GM19397 (cell line): ENCODE results near the gene RTTN.

Experiments
- ATAC-seq: cut with Tn5 transposase; IDR thresholded peaks from one replicate; pipeline ENCODE4 v1.9.1; 2021; ENCODE audit warnings: mild to moderate bottlenecking, moderate library complexity; ENCODE audit not compliant: unreplicated experiment

RTTN gene

DNA sequence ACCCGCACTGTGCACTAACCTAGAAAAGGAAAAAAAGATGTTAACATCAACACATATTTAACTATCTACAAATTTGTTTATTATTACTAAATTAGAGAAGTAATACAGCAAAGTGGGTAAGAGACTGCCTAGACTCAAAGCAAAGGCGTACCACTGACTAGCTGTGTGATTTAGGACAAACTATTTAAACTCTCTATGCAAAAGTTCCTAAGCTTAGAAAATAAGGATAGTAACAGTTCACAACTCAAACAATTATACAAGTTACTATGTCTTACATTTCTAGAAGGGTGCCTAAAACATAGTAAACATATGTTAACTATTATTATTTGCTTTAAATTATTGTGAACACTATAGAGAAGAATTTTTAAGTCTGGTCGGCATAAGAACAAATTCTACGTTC lies 119.4 kb downstream of the RTTN start:
- no peak for ATAC-seq

DNA sequence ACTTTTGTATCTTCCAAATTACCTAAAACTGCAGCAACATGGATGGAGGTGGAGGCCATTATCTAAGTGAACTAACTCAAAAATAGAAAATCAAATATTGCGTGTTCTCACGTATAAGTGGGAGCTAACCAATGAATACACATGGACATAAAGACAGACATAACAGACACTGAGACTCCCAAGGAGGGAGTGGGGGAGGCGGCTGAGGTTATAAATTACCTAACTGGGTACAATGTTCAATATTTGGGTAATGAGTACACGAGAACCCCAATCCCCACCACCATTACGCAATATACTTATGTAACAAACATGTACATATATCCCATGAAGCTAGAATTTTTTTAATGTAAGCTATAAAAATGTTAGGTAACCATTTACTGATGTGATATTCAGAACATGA lies 119.8 kb downstream of the RTTN start:
- no peak for ATAC-seq

DNA sequence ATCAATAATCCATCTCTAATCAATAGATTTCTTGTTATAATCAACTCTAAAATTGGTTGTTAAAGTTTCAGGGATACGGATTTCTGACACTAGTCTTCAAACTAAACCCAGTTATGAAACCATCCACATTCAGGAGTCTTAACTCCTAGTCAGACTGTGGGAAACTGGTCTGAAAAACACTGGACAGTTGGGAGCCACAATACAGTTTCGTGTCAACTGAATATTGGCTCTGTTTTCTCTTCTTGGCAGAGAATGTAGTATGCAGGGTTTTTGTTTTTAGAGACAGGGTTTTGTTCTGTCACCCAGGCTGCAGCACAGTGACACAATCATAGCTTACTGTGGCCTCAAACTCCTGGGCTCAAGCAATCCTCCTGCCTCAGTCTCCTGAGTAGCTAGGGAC lies 123.1 kb downstream of the RTTN start:
- ATAC-seq, result no peak

DNA sequence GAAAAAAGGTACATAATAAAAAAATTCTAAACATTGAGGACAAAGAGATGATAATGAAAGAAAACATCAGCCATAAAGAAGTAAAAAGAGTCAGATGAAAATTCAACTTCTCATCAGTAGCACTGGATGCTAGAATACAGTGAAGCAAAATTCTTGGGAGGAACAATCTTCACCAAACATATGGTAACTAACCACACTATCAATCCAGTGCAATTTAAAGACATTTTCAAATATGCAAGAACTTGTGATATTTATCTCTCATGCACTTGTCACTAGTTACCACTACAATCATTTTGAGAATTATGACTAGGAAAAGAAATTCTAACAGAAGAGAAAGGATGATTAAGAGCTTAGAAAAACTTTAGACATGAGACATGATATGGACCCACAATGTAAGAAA lies 127.4 kb downstream of the RTTN start:
- no peak for ATAC-seq

DNA sequence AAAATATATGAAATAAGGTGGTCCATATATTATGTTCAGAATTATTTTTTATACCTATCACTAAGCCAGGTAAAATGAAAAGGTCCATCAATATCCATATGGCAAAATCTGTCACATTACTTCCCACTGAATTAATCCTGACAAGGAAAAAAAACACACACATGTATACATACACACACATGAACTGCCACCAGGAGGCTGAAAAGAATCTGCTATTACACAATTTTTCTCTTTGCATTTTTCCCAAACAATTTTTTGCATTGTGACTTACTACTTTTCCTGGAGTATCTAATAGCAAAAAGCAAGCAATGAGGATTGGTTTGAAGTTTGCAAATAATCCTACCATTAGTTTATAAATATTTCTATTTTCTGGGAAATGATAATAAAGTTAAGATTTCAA lies 129.6 kb downstream of the RTTN start:
- ATAC-seq, result no peak

DNA sequence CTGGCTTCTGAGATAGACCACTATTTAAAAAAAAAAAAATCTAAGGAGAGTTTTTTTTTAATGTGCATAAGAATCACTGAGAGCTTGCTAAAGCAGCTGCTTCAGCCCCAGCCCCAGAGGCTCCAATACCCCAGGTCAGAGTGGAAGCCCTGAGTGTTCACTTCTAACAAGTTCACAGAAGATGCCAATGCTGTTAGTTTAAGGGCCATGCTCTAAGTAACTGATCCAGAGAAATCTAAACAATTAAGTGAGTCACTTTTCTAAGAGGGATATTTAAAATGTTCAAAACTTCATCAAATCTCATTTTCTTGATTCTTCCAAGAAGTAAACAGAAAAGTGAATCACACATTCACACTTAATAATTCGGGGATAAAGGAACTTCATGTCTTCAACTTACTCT lies 131.4 kb downstream of the RTTN start:
- no peak for ATAC-seq

DNA sequence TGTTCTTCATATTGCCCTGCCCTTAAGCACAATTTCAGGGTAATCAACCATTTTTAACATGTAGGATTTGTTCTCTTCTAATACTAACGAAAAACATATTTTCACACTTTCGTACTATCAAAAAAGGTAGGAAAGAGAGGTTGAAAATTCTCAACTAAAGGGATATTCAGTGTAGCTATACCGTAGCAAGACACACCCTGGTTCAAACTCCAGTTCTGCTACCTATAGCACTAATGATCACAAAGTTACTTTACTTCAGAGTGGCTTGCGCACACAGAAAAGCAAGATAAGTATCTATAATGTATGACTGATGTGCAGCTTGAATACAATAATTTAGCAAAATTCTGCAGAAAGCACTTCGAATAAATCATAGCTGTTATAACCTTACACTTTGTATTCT lies 132.1 kb downstream of the RTTN start:
- no peak for ATAC-seq

DNA sequence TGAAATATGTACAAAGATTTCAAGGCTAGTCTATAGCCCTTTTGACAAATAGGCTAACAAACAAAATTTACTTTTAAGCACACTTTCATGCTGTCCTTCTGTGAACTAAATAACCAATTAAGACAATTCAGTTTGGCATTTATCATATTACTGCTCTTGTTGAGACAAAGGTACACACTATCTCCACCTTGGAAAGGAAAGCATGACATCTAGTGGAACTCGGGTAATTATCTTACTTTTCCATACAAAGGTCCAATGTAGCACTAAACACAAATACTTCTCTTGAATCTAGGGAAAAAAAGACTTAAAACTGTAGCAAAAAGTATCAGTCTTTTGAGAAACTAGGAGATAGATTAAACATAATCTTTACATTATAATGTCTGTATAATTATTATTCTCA lies 132.8 kb downstream of the RTTN start:
- no peak for ATAC-seq

DNA sequence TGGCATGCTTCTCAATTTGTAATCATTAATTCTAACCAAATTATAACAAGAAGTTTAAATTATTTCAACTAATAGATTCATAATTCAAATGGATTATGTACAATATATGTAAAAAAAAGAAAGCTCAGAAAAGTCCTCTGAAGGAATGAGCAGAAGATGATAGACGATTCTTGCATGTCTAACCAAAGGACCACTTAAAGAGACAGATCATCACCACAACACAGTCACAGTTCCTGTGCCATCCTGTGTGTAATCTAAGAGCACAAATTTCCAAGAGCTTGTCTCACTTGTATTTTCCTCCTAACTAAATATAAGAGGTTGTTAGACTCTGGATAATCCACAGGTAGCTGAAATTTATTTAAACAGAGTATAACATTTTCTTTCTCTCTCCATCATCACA lies 135.5 kb downstream of the RTTN start:
- no peak for ATAC-seq

DNA sequence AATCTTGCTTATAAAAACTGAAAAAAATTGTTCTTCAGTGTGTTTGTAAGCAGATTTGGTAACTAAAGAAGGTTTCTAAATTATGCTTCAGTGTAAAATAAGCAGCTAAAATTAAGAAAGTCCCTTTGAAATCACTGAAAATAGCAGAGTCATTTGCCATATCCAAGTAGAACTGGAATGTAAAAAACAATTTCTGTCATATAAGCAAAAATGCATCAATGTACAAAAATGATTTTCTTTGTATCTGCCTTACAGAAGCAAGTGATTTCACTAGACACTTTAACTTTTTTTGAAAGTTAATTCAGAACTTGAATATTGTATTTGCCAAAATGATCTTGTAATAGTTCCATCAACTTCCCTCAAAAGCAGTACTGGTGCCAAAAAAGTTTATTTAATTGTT lies 136.1 kb downstream of the RTTN start:
- no peak for ATAC-seq

DNA sequence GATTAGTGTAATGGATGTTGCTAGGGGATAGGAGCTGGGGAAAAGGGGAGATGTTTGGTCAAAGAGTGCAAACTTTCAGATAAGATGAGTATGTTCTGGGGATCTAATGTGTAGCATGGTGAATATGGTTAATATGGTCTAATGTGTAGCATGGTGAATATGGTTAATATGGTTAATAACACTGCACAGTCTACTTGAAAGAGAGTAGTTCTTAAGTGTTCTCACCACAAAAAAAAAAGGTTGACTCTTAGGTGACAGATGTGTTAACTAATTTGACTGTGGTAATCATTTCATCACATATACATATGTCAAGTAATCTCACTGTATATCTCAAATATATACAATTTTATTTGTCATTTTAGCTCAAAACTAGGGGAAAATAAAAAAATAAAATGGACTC lies 136.5 kb downstream of the RTTN start:
- no peak for ATAC-seq

DNA sequence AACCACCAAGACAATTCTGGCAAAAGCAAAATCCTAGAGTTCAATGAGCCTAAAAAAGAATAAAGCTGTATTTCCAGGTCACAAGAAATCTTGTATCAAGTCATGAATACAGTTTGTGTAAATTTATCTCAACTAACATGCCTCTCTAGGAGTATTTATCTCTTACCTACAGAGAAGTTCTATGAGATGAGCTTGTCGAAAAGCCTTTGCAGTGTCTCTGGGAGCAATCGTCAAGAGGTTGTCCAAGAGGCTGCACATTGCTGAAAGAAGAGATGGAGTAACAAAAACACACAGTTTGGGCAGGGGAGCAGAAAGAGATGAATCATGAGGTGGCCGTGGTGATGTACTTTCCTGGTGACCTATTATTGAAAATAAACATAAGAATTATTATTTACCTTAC lies 145.8 kb downstream of the RTTN start:
- ATAC-seq, result no peak

DNA sequence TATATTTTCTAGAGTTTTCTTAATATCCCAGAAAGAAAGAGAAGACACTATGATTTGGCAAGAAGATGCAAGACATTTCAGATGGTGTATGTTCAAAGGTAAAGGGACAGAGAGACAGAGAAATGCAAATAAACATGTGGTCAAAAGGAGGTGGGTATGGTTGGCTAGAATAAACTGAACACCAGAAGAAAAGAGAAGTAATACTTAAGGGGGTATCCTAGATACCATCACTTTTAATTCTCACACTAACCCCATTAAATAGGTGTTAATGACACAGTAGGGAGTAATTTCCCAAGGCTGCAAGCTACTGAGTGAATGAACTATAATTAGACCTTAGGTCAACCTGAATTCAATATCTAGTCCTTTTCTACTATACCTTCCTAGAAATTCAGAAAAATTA lies 146.6 kb downstream of the RTTN start:
- ATAC-seq, result peak; percentile 98

DNA sequence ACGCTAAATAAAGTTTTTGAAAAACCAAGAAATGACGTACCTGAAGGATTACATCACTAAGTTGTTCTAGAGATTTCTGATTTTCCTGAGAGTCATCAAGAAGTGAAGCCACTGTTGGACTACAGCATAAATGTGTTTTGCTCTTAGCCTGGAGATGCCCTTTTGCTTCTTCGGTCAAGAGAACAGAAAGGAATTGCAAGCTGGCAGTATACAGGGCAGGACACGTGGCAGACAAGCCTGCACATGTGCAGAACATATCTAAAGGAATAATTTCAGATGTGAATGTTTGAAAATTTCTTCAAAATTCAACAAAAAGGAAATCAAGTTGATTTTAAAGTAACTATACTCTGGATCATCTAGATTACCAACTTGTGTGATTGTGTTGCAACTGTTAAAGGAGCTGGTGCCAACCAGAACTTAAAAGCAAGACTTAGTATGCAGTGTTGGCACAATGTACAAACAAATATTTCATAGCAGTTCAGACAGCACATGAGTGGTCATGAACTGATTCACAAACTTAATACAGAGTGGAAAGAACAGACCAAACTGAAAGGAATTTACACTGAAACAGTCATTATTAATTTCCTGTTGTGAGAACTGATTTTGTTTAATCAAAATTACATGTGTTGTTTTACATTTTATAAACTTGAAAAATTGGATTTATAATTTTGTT lies 157.4 kb downstream of the RTTN start:
- ATAC-seq, result no peak

DNA sequence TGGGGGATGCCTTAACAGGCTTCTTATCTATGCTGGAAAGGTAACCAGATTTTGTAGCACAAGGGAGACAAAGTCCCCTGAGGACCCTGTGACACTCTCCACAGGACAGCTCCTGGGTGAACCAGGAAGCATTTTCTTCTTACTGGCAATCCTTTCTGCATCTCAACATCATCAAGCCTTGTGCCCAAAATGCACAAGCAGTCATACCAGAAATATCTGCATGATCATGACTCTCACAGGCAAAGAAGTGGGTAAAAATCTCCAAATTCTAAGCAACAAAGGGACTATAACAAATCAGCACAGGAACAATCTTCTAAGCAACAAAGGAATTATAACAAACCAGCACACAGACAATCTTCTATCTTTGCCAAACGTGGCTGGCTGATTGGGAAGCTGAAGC lies 158.7 kb downstream of the RTTN start:
- no peak for ATAC-seq

DNA sequence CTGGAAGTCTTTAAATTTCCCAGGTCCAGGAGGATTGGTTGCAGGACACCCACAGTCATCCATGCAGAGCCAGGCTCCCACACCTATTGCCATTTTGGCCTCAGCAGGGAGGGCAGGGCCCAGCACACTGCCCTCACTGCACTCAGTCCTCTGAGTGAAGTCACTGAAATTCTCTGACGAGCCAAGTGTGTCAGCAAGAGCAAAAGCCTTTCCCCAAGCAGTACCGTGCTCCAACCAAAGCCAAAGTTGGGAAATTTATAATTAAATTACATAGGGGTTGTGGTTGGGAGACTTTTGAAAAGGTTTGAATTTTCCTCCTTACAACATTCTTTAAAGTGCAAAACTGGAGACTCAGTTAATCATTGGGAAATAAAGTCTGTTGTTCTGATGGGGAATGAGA lies 159.3 kb downstream of the RTTN start:
- no peak for ATAC-seq

DNA sequence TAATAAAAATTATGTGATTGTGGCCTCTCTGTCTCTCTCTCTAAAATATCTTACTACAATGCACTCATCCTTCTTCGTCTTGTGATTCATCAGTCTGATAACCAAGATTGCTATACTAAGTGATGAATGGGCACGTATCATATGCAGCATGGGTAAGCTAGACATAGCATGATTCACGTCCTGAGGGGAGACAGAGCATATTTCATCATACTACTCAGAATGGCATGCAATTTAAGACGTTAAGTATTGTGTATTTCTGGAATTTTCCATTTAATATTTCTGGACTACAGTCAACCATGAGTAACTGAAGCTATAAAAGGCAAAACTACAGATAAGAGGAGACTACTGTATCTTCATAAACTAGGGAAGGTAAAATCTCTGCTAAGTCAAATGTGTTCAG lies 160.9 kb downstream of the RTTN start:
- no peak for ATAC-seq

DNA sequence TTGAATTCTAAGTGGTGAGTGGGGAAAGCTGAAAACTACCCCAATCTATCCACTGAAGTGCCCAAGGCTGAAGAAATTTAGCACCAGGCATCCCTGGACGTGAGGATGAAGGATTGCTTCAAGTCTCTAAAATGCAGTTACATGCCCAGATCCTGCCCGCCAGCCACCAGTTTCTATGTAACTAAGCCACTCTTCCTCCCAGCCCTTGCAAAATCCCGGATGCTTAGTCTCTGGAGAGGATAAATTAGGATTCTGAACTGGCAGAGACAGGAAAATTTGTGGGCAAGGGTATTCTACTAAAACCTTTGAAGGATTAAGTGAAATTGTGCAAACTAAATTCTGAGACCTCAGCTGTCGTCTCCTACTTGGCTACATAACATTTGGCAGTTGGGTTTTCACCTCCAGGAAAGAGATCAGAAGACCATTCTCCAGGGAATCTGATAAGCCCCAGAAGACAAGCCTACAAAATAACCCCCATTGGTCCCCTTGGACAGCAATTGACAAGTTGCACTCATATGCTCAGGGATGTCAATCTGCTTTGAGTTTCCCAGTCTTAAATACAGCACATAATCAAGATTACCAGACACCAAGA lies 163.9 kb downstream of the RTTN start:
- no peak for ATAC-seq

DNA sequence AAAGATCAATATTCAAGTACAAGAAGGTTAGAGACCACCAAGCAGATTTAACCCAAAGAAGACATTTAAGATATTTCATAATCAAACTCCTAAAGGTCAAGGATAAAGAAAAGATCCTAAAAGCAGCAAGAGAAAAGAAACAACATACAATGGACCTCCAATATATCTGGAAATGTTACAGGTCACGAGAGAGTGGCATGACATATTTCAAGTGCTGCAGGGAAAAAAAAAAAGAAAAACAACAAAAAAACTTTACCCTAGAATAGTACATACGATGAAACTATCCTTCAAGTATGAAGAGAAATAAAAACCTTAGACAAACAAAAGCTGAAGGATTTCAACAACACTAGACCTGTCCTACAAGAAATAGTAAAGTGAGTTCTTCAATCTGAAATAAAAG lies 166.3 kb downstream of the RTTN start:
- ATAC-seq, result no peak

DNA sequence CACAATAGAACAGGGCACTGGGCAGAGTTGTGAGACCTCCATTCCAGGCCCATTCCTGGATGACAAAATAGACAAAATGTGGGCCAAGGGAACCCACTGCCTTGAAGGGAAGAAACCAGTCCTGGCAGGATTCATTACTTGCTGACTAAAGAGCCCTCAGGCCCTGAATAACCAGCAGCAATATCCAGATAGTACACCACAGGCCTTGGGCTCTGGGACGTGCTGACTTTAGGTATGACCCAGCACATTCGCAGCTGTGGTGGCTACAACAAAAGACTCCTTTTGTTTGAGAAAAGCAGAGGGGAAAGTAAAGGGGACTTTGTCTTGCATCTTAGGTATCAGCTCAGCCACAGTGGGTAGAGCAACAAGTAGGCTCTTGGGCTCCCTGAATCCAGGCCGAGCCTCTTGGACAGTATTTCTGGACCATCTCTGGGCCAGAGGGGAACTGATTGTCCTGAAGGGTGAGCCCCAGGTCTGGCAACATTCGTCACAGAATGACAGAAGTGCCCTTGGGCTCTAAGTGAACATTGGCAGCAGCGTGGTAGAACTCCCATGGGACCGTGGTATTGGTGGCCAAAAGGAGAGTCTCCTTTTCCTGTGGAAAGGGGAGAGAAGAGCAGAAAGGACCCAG lies 167.9 kb downstream of the RTTN start:
- ATAC-seq, result no peak

DNA sequence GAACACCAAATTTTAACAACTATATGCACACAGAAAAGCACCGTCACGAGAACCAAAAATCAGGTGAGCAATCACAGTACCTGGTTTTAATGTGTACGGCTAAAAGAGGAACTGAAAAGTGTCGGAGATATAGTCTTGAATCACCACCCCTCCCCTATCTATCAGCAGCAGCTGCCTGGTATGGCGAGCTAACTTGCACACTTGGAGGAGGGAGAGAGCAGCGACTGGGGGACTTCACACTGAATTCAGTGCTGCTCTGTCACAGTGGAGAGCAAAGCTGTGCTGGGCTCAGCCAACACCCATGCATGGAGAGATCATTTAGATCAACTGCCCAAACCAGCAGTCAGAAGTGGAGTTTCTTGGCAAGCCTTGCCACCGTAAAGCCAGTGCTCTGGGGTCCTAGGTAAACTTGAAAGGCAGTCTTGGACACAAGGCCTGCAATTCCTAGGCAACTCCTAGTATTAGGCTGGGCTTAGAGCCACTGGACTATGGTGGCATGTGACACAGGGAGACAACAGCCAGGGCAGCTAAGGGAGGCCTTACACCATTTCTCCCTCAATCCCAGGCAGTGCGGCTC lies 168.6 kb downstream of the RTTN start:
- peak; percentile 98 for ATAC-seq

DNA sequence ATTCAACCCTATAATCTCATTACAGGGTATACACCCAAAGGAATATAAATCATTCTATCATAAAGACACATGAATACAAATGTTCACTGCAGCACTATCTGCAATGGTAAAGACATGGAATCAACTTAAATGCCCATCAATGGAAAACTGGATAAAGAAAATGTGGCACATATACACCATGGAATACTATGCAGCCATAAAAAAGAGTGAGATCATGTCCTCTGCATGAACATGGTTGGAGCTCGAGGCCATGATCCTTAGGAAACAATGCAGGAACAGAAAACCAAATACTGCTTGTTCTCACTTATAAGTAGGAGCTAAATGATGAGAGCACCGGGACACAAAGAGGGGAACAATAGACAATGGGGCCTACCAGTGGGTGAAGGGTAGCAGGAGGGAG lies 169.3 kb downstream of the RTTN start:
- no peak for ATAC-seq
